ENCODE data around the gene RPP25.
"Not testable (repeated sequence)": the region's sequence is repeated elsewhere in the genome, so short reads cannot be mapped to it uniquely, and the experiment has no call there.

The RPP25 gene

GRCh38 chr15:74928771-74929198 is 27.8 kb downstream of the RPP25 start:
- FAIRE-seq (no peak), DNase-seq (ENCODE audit: insufficient read length, low spot score) (no peak)

GRCh38 chr15:74924525-74924924 is 32.0 kb downstream of the RPP25 start:
- FAIRE-seq (no peak), DNase-seq (ENCODE audit: insufficient read length, low spot score) (no peak)

GRCh38 chr15:74920456-74920855 is 36.1 kb downstream of the RPP25 start:
- no peak for DNase-seq (ENCODE audit: insufficient read length, low spot score)
- no peak for FAIRE-seq

GRCh38 chr15:74917676-74918075 is 38.9 kb downstream of the RPP25 start:
- DNase-seq (ENCODE audit: insufficient read length, low spot score): no peak
- FAIRE-seq: no peak

DNA sequence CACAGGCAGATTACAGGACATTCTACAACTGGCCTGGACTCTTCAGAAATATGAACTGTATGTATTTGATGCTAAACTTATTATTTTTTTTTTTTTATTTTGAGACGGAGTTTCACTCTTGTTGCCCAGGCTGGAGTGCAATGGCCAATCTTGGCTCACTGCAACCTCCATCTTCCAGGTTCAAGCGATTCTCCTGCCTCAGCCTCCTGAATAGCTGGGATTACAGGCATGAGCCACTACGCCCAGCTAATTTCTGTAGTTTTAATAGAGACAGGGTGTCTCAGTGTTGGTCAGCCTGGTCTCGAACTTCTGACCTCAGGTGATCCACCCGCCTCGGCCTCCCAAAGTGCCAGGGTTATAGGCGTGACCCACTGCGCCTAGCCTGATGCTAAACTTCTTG is 42.8 kb downstream of the RPP25 start:
- not testable (repeated sequence) for FAIRE-seq; DNase-seq (ENCODE audit: insufficient read length, low spot score)

GRCh38 chr15:74913041-74913440 is 43.5 kb downstream of the RPP25 start:
- FAIRE-seq (no peak), DNase-seq (ENCODE audit: insufficient read length, low spot score) (no peak)

DNA sequence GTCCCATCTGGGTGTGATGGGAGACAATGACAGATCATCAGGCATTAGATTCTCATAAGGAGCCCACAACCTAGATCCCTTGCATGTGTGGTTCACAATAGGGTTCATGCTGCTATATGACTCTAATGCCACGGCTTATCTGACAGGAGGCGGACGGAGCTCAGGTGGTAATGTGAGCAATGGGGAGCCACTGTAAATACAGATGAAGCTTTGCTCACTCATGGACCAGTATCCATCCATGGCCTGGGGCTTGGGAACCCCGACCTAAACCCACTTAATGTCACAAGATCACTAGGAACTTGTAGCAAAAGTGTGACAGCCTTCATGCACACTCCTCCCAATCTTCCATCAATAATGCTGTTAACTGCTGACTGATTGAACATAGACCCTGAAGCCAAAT is 47.9 kb downstream of the RPP25 start:
- no peak for FAIRE-seq

GRCh38 chr15:74907163-74907870 is 49.3 kb downstream of the RPP25 start:
- no peak for DNase-seq (ENCODE audit: insufficient read length, low spot score)
- FAIRE-seq: no peak

More for the DNA sequence above, 47.9 kb downstream of the RPP25 start:
- DNase-seq (ENCODE audit: insufficient read length, low spot score): no peak

GRCh38 chr15:74906450-74907162 is 50.0 kb downstream of the RPP25 start, which contains the start of gene FAM219B:
TSS of gene FAM219B (minus strand) at chr15:74906851. CDS start at chr15:74906800, 51 bp downstream.
- FAIRE-seq: peak; percentile 84
- DNase-seq (ENCODE audit: insufficient read length, low spot score): peak; percentile 95

DNA sequence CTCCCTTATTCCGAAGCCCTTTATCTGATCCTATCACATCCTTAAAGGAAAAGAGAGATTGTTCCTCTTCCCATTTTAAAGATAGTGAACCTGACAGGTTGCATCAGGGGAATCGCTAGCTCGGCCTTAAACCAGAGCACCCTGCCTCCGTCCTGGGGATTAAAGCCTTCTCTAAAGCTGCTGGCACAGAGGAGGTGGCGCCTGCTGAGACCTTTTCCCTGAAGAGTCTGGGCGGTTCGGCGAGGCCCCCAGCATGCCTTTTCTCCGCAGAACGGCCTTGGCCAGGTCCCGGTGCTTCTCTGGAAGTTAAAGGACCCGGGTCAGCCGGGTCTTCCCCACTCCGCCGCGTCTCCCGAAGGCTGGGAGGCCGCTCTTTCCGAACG is 50.5 kb downstream of the RPP25 start:
- FAIRE-seq (no peak), DNase-seq (ENCODE audit: insufficient read length, low spot score) (no peak)
